H1 (cell line): ENCODE measurements around the gene HOXB7. TPM values are rescaled to one million over a fixed set of nuclear protein-coding genes. Genes with fewer than 3 reads are reported as not detected.

ENCODE experiments used
- BRCA1 ChIP-seq: IDR thresholded peaks from 2 replicates; pipeline ENCODE4 v1.6.1; 2012; ENCODE audit warnings: low read depth, low read length, improper control_type of control experiment
- CBX5 ChIP-seq: fragments of 300-800, 300-1000 bp; sonication (generic); IDR thresholded peaks from 2 replicates; pipeline ENCODE4 v1.7.1; 2016; ENCODE audit warnings: antibody characterized with exemption, low read length, low read depth
- JUN ChIP-seq: IDR thresholded peaks from 2 replicates; pipeline ENCODE4 v1.6.1; 2011; ENCODE audit warnings: low read depth, mild to moderate bottlenecking, improper control_type of control experiment, low read length
- SIN3A ChIP-seq, 2 experiments: IDR thresholded peaks in 1 of 2; conservative IDR thresholded peaks in 1 of 2; 2 replicates each; pipeline ENCODE4 v1.6.1; 2011 to 2012; ENCODE audit warnings: low read length in 2 of 2, improper control_type of control experiment in 1 of 2, low read depth in 1 of 2, mild to moderate bottlenecking in 1 of 2
- TCF12 ChIP-seq: IDR thresholded peaks from 2 replicates; pipeline ENCODE4 v1.6.1; 2011; ENCODE audit warnings: low read depth, mild to moderate bottlenecking, low read length
- polyA plus RNA-seq, 7 experiments: library from polyadenylated mRNA; depleted of rRNA in 3 of 7; stranded (reverse) in 5 of 7; unstranded in 2 of 7; fragments of >200 nt in 5 of 7; fragments of 200-250 nt in 2 of 7; gene quantifications; 1 replicate in 5 of 7; 2 replicates in 1 of 7; 4 replicates in 1 of 7; pipeline versions ENCODE4 v1.2.1 to v1.2.3, GENCODE V29; 2011 to 2013; ENCODE audit warnings: missing spikeins in 2 of 7, mixed read lengths in 2 of 7
- total RNA-seq: library from RNA; stranded (reverse); fragmentation: NEBNext Ultra II Directional; extraction: Animal tissue kit (Norgen Biotek cat#: 25700); gene quantifications from 2 replicates; pipeline ENCODE4 v1.2.1, GENCODE V29; 2021
- TF ChIP-seq, protein P1 (sequence below): fragments of 300-600 bp; sonication (generic); IDR thresholded peaks from 2 replicates; pipeline ENCODE4 v1.7.1; 2012; ENCODE audit warnings: low read length, moderate library complexity, mild to moderate bottlenecking, inconsistent platforms; ENCODE audit not compliant: insufficient replicate concordance

The HOXB7 gene
- total and polyA plus RNA-seq, 2 of the 8 experiments (the other 6 are each of a cell fraction or from before 2014, with no cell fraction given) = not detected

DNA sequence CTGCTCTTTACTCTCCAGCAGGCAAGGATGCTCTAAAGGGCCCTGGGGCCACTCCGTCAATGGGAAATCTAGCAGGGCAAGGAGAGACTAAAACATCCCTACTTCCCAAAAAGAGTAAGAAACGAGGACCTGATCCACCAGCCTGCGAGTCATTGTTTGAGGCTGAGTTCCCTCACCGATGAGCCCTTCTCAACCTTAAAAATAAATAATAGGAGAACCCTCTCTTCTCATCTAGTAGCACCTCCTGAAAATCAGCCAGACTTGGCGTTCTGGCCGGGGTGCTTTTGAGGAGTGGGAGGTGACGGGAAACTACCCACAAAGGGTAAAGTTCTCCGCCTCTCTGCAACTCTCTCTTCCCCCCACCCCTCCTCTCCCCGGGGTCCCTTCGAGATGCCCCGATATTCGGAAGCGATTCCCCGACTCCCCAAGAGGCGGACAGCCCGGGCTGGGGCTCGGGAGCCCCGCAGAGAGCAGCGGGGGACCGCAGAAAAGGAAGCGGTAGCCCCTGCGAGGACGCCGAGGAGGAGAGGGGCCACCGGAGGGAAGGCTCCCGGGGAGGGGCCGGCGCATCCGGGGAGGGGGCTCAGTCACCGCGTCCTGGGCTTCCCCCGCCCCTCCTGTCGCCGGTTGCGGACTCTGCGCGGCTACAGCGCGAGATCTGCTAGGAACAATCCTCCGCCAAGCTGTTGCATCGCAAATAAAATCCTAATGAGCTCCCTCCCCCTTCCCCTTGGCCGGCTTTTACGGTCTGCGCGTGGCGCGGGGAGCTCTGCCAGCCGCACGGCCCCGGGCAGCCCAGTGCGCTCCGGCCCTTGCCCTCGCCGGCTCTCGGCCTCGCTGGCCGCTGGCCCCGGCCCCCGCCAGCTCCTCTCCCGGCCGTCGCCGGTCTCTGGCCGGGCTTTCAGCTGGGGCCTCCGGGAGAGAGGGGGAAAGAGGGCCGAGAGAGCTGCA lies 14.0 kb upstream of the HOXB7 start (continued):
- TF ChIP-seq, protein P1, sequence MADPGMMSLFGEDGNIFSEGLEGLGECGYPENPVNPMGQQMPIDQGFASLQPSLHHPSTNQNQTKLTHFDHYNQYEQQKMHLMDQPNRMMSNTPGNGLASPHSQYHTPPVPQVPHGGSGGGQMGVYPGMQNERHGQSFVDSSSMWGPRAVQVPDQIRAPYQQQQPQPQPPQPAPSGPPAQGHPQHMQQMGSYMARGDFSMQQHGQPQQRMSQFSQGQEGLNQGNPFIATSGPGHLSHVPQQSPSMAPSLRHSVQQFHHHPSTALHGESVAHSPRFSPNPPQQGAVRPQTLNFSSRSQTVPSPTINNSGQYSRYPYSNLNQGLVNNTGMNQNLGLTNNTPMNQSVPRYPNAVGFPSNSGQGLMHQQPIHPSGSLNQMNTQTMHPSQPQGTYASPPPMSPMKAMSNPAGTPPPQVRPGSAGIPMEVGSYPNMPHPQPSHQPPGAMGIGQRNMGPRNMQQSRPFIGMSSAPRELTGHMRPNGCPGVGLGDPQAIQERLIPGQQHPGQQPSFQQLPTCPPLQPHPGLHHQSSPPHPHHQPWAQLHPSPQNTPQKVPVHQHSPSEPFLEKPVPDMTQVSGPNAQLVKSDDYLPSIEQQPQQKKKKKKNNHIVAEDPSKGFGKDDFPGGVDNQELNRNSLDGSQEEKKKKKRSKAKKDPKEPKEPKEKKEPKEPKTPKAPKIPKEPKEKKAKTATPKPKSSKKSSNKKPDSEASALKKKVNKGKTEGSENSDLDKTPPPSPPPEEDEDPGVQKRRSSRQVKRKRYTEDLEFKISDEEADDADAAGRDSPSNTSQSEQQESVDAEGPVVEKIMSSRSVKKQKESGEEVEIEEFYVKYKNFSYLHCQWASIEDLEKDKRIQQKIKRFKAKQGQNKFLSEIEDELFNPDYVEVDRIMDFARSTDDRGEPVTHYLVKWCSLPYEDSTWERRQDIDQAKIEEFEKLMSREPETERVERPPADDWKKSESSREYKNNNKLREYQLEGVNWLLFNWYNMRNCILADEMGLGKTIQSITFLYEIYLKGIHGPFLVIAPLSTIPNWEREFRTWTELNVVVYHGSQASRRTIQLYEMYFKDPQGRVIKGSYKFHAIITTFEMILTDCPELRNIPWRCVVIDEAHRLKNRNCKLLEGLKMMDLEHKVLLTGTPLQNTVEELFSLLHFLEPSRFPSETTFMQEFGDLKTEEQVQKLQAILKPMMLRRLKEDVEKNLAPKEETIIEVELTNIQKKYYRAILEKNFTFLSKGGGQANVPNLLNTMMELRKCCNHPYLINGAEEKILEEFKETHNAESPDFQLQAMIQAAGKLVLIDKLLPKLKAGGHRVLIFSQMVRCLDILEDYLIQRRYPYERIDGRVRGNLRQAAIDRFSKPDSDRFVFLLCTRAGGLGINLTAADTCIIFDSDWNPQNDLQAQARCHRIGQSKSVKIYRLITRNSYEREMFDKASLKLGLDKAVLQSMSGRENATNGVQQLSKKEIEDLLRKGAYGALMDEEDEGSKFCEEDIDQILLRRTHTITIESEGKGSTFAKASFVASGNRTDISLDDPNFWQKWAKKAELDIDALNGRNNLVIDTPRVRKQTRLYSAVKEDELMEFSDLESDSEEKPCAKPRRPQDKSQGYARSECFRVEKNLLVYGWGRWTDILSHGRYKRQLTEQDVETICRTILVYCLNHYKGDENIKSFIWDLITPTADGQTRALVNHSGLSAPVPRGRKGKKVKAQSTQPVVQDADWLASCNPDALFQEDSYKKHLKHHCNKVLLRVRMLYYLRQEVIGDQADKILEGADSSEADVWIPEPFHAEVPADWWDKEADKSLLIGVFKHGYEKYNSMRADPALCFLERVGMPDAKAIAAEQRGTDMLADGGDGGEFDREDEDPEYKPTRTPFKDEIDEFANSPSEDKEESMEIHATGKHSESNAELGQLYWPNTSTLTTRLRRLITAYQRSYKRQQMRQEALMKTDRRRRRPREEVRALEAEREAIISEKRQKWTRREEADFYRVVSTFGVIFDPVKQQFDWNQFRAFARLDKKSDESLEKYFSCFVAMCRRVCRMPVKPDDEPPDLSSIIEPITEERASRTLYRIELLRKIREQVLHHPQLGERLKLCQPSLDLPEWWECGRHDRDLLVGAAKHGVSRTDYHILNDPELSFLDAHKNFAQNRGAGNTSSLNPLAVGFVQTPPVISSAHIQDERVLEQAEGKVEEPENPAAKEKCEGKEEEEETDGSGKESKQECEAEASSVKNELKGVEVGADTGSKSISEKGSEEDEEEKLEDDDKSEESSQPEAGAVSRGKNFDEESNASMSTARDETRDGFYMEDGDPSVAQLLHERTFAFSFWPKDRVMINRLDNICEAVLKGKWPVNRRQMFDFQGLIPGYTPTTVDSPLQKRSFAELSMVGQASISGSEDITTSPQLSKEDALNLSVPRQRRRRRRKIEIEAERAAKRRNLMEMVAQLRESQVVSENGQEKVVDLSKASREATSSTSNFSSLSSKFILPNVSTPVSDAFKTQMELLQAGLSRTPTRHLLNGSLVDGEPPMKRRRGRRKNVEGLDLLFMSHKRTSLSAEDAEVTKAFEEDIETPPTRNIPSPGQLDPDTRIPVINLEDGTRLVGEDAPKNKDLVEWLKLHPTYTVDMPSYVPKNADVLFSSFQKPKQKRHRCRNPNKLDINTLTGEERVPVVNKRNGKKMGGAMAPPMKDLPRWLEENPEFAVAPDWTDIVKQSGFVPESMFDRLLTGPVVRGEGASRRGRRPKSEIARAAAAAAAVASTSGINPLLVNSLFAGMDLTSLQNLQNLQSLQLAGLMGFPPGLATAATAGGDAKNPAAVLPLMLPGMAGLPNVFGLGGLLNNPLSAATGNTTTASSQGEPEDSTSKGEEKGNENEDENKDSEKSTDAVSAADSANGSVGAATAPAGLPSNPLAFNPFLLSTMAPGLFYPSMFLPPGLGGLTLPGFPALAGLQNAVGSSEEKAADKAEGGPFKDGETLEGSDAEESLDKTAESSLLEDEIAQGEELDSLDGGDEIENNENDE = no peak
- no peak for TF ChIP-seq TCF12
- TF ChIP-seq BRCA1 = no peak
- TF ChIP-seq CBX5 = no peak
- TF ChIP-seq JUN = no peak
- TF ChIP-seq SIN3A (conservative IDR thresholded peaks at IDR 0.05 in 1 of 2, IDR thresholded peaks at IDR 0.05 in 1 of 2; ENCODE audit: low read depth in 1 of 2, low read length in 2 of 2) = no peak
- TF ChIP-seq, all 59 proteins: peak for 10
